ENCODE data around the gene PIRT.
A peak's percentile ranks its signal among the peaks of the same experiment; 100 is the strongest.
"Not testable (repeated sequence)": the region's sequence is repeated elsewhere in the genome, so short reads cannot be mapped to it uniquely, and the experiment has no call there.

Gene PIRT

DNA sequence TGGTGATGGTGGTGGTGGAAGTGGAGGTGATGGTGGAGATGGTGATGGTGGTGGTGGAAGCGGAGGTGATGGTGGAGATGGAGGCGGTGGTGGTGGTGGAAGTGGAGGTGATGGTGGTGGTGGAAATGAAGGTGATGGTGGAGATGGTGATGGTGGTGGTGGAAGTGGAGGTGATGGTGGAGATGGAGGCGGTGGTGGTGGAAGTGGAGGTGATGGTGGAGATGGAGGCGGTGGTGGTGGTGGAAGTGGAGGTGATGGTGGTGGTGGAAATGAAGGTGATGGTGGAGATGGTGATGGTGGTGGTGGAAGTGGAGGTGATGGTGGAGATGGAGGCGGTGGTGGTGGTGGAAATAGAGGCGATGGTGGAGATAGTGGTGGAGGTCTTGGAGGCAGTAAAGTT lies 8.7 kb upstream of the PIRT start:
- H3K36me3 ChIP-seq (ENCODE audit: control insufficient read depth in 1 of 2, insufficient read depth in 2 of 2, low read length in 2 of 2); H3K9me3 ChIP-seq (ENCODE audit: control insufficient read depth in 1 of 2, low read length in 2 of 2); H3K9ac ChIP-seq (ENCODE audit: low read depth in 1 of 2, low read length in 2 of 2); H3K4me3 ChIP-seq (ENCODE audit: low read depth in 1 of 2, low read length in 2 of 2); H3K27me3 ChIP-seq (ENCODE audit: control insufficient read depth in 1 of 2, insufficient read depth in 2 of 2, low read length in 2 of 2); H3K27ac ChIP-seq (ENCODE audit: low read depth, low read length): not testable (repeated sequence)
- H3K4me1 ChIP-seq (ENCODE audit: control insufficient read depth in 1 of 2, insufficient read depth in 2 of 2, low read length in 2 of 2), result peaks cover 11 to 17% of the 10 kb centered on the region in 2 donors

DNA sequence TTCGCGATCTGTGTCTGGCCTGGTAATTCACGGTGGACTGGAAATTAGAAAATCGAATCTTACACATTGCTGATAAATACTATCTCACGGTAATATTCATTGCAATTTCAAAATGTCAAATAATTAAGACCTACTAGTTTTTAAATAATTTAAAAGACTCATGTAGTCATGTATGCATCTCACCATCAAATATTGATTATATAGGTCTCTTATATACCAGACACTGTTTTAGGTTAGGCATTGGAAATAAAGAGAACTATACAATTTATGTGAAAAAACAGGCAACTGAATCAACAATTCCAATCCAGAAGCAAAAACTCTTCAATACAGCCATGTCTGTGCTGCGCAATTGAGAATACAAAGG lies 7.5 kb upstream of the PIRT start:
- peaks cover 11 to 17% of the 10 kb centered on the region in 2 donors for H3K4me1 ChIP-seq (ENCODE audit: control insufficient read depth in 1 of 2, insufficient read depth in 2 of 2, low read length in 2 of 2)
- H3K9me3 ChIP-seq (ENCODE audit: control insufficient read depth in 1 of 2, low read length in 2 of 2), result no peaks in the 10 kb centered on the region
- H3K27me3 ChIP-seq (ENCODE audit: control insufficient read depth in 1 of 2, insufficient read depth in 2 of 2, low read length in 2 of 2), result no peaks in the 10 kb centered on the region
- H3K9ac ChIP-seq (ENCODE audit: low read depth in 1 of 2, low read length in 2 of 2), result no peak overlapping the region
- H3K27ac ChIP-seq (ENCODE audit: low read depth, low read length), result no peak overlapping the region
- H3K4me3 ChIP-seq (ENCODE audit: low read depth in 1 of 2, low read length in 2 of 2), result peak overlapping the region; percentile 61 to 83
- no peaks in the 10 kb centered on the region for H3K36me3 ChIP-seq (ENCODE audit: control insufficient read depth in 1 of 2, insufficient read depth in 2 of 2, low read length in 2 of 2)

DNA sequence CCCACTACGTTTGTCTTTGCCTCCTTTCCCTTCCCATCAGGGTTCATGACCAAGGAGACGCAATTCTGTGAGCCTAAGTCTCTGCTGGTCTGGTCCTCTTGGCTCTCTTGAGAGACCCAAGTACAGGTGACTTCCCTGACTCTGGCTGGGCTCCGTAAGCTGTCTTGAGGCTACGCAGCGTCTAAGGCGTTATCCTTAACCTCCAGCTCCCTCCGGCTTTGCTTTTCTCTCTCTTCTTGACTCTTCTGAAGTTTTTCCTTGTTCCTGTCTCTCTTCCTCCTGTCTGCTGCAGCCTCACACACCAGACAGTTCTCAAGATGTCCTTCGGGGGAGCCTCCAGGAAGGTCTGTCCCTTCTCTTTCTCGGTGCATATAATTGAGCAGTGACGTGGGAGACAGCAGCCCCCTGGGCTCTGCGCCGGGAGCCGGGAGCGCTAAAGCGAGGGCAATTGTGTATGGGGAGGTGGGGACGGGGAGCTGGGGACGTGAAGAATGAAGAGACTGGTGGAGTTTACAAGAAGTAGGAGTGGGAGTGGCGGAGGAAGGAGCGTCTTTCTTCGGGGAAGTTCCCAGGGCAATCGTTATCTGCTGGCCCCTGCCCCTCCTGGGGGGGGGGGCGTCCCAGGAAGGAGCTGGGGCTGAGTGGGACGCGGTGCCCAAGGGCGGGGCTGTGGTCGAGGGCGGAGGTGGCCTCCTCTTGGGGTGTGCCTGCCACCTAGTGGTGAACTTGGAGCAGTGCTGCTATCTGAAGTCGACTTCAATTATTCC lies 6.9 kb upstream of the PIRT start:
- Histone ChIP-seq H3K4me3 (ENCODE audit: low read depth in 1 of 2, low read length in 2 of 2) (peak overlapping the region; percentile 61 to 83), H3K27ac (ENCODE audit: low read depth, low read length) (peak overlapping the region; percentile 71), H3K36me3 (ENCODE audit: control insufficient read depth in 1 of 2, insufficient read depth in 2 of 2, low read length in 2 of 2) (no peaks in the 10 kb centered on the region), H3K9me3 (ENCODE audit: control insufficient read depth in 1 of 2, low read length in 2 of 2) (no peaks in the 10 kb centered on the region), H3K27me3 (ENCODE audit: control insufficient read depth in 1 of 2, insufficient read depth in 2 of 2, low read length in 2 of 2) (no peaks in the 10 kb centered on the region), H3K4me1 (ENCODE audit: control insufficient read depth in 1 of 2, insufficient read depth in 2 of 2, low read length in 2 of 2) (peaks cover 11 to 17% of the 10 kb centered on the region in 2 donors), H3K9ac (ENCODE audit: low read depth in 1 of 2, low read length in 2 of 2) (peak overlapping the region; percentile 80 to 87)

DNA sequence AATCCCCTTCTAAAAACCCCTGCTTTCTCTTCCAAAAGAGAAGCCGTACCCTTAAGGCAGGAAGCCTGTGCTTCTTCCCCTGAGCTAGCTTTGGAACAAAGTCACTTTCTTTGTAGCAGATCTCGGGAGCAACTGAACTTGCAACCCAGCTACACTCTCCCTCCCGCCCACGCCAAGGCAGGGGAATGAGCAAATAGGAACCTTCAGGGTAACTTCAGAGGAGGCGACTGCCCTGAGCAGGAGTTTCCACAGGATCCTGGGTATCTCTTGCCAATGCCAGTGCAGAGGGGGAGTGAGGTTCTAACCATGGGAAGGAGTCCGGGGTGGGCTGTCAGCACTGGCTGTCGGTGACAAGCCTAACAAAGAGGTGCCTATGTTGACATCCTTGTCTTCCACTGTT lies 5.9 kb upstream of the PIRT start:
- H3K27ac ChIP-seq (ENCODE audit: low read depth, low read length), result peak overlapping the region; percentile 57
- H3K9ac ChIP-seq (ENCODE audit: low read depth in 1 of 2, low read length in 2 of 2), result peak overlapping the region; percentile 27 to 87
- no peaks in the 10 kb centered on the region for H3K36me3 ChIP-seq (ENCODE audit: control insufficient read depth in 1 of 2, insufficient read depth in 2 of 2, low read length in 2 of 2)
- peaks cover 11 to 17% of the 10 kb centered on the region in 2 donors for H3K4me1 ChIP-seq (ENCODE audit: control insufficient read depth in 1 of 2, insufficient read depth in 2 of 2, low read length in 2 of 2)
- no peaks in the 10 kb centered on the region for H3K9me3 ChIP-seq (ENCODE audit: control insufficient read depth in 1 of 2, low read length in 2 of 2)
- no peaks in the 10 kb centered on the region for H3K27me3 ChIP-seq (ENCODE audit: control insufficient read depth in 1 of 2, insufficient read depth in 2 of 2, low read length in 2 of 2)
- peak overlapping the region; percentile 23 to 61 for H3K4me3 ChIP-seq (ENCODE audit: low read depth in 1 of 2, low read length in 2 of 2)

DNA sequence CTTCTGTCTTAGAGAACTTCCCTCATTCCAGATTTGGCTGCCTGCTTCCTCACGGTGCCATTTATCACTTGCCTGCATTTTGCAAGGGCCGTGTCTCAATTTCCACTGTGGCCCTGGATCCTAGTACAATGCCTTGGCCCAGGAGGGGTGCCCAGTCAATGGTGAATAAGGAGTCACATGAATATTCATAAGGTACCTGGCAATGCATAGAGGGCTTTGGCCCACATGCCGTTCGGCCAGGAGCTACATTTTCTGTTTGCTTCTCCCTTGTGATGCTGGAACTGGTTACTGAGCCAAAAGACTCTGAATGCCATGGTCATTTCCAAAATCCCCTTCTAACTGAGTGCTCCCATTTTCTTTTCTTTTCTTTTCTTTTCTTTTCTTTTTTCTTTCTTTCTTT lies 4.8 kb upstream of the PIRT start:
- Histone ChIP-seq H3K4me1 (ENCODE audit: control insufficient read depth in 1 of 2, insufficient read depth in 2 of 2, low read length in 2 of 2) (peaks cover 12 to 21% of the 10 kb centered on the region in 2 donors), H3K36me3 (ENCODE audit: control insufficient read depth in 1 of 2, insufficient read depth in 2 of 2, low read length in 2 of 2) (no peaks in the 10 kb centered on the region), H3K4me3 (ENCODE audit: low read depth in 1 of 2, low read length in 2 of 2) (no peak overlapping the region), H3K9me3 (ENCODE audit: control insufficient read depth in 1 of 2, low read length in 2 of 2) (no peaks in the 10 kb centered on the region), H3K27me3 (ENCODE audit: control insufficient read depth in 1 of 2, insufficient read depth in 2 of 2, low read length in 2 of 2) (no peaks in the 10 kb centered on the region), H3K9ac (ENCODE audit: low read depth in 1 of 2, low read length in 2 of 2) (no peak overlapping the region), H3K27ac (ENCODE audit: low read depth, low read length) (no peak overlapping the region)

DNA sequence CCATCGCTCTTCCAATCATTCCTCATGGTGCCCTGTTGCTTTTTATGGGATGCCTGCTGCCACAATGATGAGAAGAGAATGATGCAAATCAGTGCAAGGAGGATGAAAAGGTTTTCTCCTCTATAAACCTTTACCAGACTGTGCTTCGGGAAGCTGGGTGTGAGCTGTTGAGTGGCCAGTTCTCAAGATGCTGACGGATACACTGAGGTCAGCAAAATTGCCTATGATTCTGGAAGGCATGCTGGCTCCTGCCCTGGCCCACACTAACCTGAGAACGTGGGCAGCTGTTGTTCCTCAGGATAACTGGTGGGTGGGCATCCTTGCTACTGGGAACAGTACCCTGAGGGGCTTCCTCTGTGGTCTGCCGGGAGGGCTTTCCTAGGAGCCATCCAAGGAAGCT lies 795 bp upstream of the PIRT start:
- H3K27ac ChIP-seq (ENCODE audit: low read depth, low read length), result no peak overlapping the region
- H3K4me3 ChIP-seq (ENCODE audit: low read depth in 1 of 2, low read length in 2 of 2), result no peak overlapping the region
- no peaks in the 10 kb centered on the region for H3K27me3 ChIP-seq (ENCODE audit: control insufficient read depth in 1 of 2, insufficient read depth in 2 of 2, low read length in 2 of 2)
- no peaks in the 10 kb centered on the region for H3K36me3 ChIP-seq (ENCODE audit: control insufficient read depth in 1 of 2, insufficient read depth in 2 of 2, low read length in 2 of 2)
- no peaks in the 10 kb centered on the region for H3K9me3 ChIP-seq (ENCODE audit: control insufficient read depth in 1 of 2, low read length in 2 of 2)
- H3K4me1 ChIP-seq (ENCODE audit: control insufficient read depth in 1 of 2, insufficient read depth in 2 of 2, low read length in 2 of 2), result peaks cover 14 to 21% of the 10 kb centered on the region in 2 donors
- H3K9ac ChIP-seq (ENCODE audit: low read depth in 1 of 2, low read length in 2 of 2), result no peak overlapping the region

DNA sequence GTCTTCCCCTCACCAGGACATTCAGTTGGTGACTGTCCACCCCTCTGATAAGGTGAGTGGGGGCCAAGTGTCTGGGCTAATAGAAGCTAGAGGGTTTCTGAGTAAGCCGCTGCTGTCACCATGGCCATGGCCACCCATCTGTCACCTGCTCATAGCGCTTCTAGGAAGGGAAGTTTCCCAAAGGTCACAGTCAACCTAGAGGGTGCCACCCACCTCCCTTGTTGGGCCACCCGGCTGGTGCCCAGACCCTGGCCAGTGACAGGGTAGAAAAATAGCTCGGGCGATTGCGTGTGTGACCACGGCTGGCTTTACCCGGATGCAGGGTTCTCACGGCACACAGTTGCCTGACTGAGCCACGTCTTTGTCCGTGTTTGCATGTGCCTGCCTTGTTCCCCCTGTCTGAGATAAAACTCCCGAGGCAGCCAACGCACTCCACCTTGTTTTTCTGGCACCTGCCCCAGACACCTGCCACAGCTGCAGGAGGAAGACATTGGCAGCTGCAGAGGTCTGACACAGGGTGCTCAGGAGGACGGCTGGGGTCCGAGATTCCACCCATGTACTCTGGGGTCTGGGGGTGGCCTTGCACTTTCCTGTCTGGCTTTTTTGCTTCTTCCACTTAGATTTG lies 809 bp downstream of the PIRT start:
- no peaks in the 10 kb centered on the region for H3K27me3 ChIP-seq (ENCODE audit: control insufficient read depth in 1 of 2, insufficient read depth in 2 of 2, low read length in 2 of 2)
- no peaks in the 10 kb centered on the region for H3K36me3 ChIP-seq (ENCODE audit: control insufficient read depth in 1 of 2, insufficient read depth in 2 of 2, low read length in 2 of 2)
- peak overlapping the region in 1 of 2 donors; percentile 16 for H3K9ac ChIP-seq (ENCODE audit: low read depth in 1 of 2, low read length in 2 of 2)
- no peaks in the 10 kb centered on the region for H3K9me3 ChIP-seq (ENCODE audit: control insufficient read depth in 1 of 2, low read length in 2 of 2)
- peak overlapping the region; percentile 5 to 11 for H3K4me3 ChIP-seq (ENCODE audit: low read depth in 1 of 2, low read length in 2 of 2)
- H3K27ac ChIP-seq (ENCODE audit: low read depth, low read length), result no peak overlapping the region
- H3K4me1 ChIP-seq (ENCODE audit: control insufficient read depth in 1 of 2, insufficient read depth in 2 of 2, low read length in 2 of 2), result peaks cover 14 to 22% of the 10 kb centered on the region in 2 donors

DNA sequence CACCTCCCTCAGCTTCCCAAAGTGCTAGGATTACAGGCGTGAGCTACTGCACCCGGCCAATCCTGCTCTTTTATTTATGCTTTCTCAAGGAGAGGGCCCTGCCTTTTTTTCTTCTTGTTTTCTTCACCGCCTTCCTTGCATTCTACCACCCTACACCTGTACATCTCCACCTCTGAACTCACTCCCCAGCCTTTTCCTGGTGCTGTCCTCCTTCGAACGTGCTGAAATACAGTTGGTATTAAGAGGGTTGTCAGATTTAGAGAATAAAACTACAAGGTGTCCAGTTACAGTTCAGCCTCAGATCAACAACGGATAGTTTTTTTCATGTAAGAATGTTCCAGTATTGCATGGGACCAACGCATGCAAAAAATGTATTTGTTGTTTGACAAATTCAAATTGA lies 1.7 kb downstream of the PIRT start:
- Histone ChIP-seq H3K27ac (ENCODE audit: low read depth, low read length) (no peak overlapping the region), H3K4me1 (ENCODE audit: control insufficient read depth in 1 of 2, insufficient read depth in 2 of 2, low read length in 2 of 2) (peaks cover 17 to 24% of the 10 kb centered on the region in 2 donors), H3K9ac (ENCODE audit: low read depth in 1 of 2, low read length in 2 of 2) (no peak overlapping the region), H3K36me3 (ENCODE audit: control insufficient read depth in 1 of 2, insufficient read depth in 2 of 2, low read length in 2 of 2) (no peaks in the 10 kb centered on the region), H3K27me3 (ENCODE audit: control insufficient read depth in 1 of 2, insufficient read depth in 2 of 2, low read length in 2 of 2) (no peaks in the 10 kb centered on the region), H3K4me3 (ENCODE audit: low read depth in 1 of 2, low read length in 2 of 2) (no peak overlapping the region), H3K9me3 (ENCODE audit: control insufficient read depth in 1 of 2, low read length in 2 of 2) (no peaks in the 10 kb centered on the region)

DNA sequence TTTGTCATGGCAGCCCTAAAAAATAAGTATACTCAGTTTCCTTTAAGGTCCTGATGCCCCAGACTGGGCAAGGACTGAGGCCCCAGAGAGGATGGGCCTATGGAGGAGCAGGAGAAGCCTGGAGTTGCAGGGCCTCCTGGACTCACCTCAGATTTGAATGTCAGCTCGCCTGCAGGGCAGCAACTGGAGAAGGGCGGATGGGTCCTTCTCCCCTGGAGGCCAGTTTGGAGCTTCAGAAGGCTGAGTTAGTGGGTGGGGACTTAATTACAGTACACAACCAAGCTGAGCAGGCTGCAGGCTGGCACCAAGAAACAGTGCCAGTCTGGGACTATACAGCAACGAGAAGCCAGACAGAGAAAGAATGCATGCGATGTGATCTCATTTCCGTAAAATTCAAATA lies 6.2 kb downstream of the PIRT start:
- no peaks in the 10 kb centered on the region for H3K27me3 ChIP-seq (ENCODE audit: control insufficient read depth in 1 of 2, insufficient read depth in 2 of 2, low read length in 2 of 2)
- H3K4me3 ChIP-seq (ENCODE audit: low read depth in 1 of 2, low read length in 2 of 2), result no peak overlapping the region
- H3K27ac ChIP-seq (ENCODE audit: low read depth, low read length), result no peak overlapping the region
- no peaks in the 10 kb centered on the region for H3K9me3 ChIP-seq (ENCODE audit: control insufficient read depth in 1 of 2, low read length in 2 of 2)
- no peaks in the 10 kb centered on the region for H3K36me3 ChIP-seq (ENCODE audit: control insufficient read depth in 1 of 2, insufficient read depth in 2 of 2, low read length in 2 of 2)
- H3K4me1 ChIP-seq (ENCODE audit: control insufficient read depth in 1 of 2, insufficient read depth in 2 of 2, low read length in 2 of 2), result peaks cover 23 to 26% of the 10 kb centered on the region in 2 donors
- no peak overlapping the region for H3K9ac ChIP-seq (ENCODE audit: low read depth in 1 of 2, low read length in 2 of 2)

DNA sequence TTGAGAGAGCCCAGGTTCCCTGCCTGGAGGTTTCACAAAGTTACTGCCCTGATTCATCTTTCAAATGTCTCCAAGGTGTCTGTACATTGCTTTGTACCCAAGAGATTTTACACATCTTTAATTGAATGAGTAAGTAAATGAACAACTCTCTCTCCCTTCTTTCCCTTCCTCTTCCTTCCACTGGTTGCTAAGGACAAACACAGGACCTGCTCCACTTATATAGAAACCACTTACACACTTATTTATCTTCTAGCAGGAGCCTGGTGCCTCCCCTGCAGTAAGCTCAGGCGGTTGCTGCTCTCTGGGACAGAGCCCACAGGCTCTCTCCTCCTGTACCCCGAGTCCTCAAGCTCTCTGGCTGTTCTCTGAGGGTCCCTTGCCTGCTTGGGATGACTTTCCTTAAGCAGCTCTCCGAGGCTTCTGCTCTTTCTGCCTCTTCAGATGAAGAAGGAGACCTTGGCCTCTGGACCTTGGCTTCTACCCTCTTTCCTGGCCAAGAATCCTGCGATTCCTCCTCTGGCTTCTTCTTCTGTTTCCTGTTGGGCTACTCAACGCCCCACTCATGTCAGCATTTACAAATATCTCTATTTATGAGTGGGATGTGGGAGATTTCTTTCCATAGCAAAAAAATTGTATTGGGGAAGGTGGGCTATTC lies 9.9 kb downstream of the PIRT start:
- H3K9me3 ChIP-seq (ENCODE audit: control insufficient read depth in 1 of 2, low read length in 2 of 2), result no peaks in the 10 kb centered on the region
- no peak overlapping the region for H3K27ac ChIP-seq (ENCODE audit: low read depth, low read length)
- peaks cover 21 to 23% of the 10 kb centered on the region in 2 donors for H3K4me1 ChIP-seq (ENCODE audit: control insufficient read depth in 1 of 2, insufficient read depth in 2 of 2, low read length in 2 of 2)

More for the DNA sequence above, 9.9 kb downstream of the PIRT start:
- Histone ChIP-seq H3K36me3 (ENCODE audit: control insufficient read depth in 1 of 2, insufficient read depth in 2 of 2, low read length in 2 of 2) (no peaks in the 10 kb centered on the region), H3K27me3 (ENCODE audit: control insufficient read depth in 1 of 2, insufficient read depth in 2 of 2, low read length in 2 of 2) (no peaks in the 10 kb centered on the region), H3K4me3 (ENCODE audit: low read depth in 1 of 2, low read length in 2 of 2) (no peak overlapping the region), H3K9ac (ENCODE audit: low read depth in 1 of 2, low read length in 2 of 2) (peak overlapping the region in 1 of 2 donors; percentile 10)
